HG03175 (cell line): ENCODE results near the gene NECAB3.

Source experiments
- ATAC-seq: cut with Tn5 transposase; IDR thresholded peaks from one replicate; pipeline ENCODE4 v1.9.1; 2021; ENCODE audit warnings: mild to moderate bottlenecking, moderate library complexity; ENCODE audit not compliant: unreplicated experiment

NECAB3 gene

DNA sequence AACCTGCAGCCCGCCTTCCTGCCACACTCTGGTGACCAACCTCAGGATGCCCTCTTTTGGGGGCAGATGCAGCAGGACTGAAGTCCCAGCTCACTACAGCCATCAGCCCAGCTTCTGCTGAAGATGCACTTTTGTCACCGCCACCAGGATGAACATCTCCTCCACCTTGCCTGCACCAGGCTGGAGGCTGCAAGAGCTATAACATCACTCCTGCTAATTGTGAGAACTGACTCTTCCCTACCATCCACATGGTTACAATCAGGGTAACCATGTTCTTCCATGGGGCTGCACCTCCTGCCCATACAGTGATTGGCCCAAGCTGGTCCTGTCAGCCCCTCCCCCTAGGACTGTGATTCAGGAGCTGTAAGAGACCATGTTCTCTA is 9.5 kb downstream of the NECAB3 start:
- ATAC-seq, result no peak

DNA sequence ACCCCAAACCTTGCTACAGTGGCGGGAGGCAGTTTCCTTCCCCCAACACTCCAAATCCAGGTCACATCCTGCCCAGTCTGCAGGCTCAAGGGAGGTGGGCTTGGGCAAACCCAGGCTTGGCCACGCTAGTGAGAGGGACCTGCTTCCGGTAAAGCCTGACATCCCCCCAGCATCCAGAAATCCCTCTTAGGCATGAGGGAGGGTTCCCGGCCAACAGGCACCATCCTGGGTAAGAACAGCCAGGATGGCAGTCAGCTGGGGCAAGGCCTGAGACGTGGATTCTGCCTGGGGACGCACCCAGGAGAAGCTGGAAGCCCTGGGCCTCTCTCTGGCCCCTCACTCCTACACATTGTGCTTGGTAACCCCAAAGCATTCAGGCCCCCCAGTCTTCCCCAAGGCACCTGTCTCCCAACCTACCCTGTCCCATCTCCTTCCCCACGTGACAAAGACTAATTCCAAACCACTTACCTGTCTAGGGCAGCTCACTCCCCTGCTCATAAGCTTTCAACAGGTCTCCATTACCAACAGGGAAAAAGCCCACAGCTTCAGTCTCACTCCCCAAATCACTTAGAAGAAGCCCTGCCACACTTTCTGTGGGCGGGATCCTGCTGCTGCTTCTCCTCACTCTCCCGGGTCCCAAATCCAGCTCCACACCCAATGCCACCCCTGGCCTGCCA is 10.0 kb downstream of the NECAB3 start:
- no peak for ATAC-seq

DNA sequence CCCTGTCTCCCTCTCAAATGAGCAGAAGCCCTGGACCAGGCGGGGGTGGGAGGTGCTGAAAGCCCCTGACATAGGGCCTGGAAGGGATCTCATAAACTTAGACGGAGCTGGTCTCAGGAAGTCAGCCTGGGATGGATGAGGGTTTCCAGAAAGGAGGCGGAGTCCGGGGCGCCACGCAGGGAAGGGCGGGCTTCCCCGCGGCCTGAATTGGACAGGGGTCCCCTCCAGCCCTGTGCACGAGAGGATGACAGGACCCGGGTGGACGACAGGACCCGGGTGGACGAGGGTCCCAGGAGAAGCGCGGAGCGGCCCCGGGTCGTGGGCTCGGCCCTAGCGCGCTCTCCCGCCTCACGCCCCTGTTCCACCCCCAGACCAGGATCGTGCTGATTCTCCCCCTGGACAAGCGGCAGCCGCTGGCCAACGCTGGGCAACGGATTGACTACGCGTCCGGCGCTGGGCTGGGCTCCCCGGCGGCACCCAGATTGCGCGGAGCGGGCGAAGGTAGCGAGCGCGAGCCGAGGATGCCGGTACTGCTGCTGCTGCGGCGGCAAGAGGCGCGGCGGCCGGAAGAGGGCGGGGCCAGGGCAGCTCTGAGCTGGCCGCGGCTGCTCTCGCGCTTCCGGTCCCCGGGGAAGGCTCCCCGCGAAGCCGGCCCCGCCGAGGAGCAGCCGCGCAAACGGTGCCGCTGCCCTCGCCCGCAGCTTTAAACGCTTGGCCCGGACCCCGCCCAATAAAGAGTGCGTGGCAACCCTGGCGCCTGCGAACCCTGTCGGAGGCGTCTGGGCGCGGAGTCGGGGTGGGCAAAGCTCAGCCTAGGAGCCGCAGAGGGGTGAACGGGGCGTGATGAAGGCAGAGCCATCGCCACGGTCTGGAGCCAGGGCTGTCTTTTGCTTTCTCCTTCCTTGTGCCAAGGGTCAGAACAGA is 10.8 kb downstream of the NECAB3 start:
- ATAC-seq, result peak; percentile 34

DNA sequence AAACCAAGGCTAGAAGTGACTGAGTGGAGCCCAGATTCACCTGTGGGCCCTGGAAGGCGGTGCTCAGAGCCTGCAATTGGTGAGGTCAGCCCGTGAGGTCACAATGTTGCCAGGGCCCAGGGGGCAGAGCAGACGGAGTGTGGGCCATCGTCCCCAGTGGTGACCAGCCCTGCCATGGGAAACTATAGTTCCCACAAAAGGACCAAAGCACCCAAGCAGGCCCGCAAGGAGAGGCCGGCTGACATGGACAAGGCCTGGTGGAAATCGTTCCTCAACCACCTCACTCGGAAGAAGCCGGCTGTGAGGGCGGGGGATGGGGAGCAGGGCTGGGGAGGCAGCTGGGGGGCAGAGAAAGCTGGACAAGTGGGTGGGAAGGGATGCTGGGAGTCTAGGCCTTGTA is 12.1 kb downstream of the NECAB3 start, which contains the start of gene C20orf144:
C20orf144 (plus strand) TSS at position 156 of the 400 bp plus-strand sequence; CDS start at position 175, 19 bp downstream.
- ATAC-seq, result no peak

DNA sequence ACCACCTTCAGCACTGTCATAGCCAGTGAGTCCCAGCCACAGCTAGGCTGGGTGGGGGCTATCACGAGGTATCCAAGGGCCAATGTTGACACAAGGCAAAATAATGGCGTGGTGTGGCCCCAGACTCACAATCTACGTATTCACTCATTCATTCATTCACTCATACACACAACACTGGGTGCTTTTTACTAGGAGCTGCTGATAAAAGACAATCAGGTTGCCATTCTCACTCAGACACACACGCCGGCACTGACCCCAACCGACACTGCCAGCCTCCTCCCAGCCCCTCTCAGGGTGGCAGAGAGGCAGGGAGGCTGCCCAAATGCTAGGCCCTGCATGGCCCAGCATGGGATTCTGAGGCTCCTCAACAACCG is 13.6 kb downstream of the NECAB3 start:
- no peak for ATAC-seq

DNA sequence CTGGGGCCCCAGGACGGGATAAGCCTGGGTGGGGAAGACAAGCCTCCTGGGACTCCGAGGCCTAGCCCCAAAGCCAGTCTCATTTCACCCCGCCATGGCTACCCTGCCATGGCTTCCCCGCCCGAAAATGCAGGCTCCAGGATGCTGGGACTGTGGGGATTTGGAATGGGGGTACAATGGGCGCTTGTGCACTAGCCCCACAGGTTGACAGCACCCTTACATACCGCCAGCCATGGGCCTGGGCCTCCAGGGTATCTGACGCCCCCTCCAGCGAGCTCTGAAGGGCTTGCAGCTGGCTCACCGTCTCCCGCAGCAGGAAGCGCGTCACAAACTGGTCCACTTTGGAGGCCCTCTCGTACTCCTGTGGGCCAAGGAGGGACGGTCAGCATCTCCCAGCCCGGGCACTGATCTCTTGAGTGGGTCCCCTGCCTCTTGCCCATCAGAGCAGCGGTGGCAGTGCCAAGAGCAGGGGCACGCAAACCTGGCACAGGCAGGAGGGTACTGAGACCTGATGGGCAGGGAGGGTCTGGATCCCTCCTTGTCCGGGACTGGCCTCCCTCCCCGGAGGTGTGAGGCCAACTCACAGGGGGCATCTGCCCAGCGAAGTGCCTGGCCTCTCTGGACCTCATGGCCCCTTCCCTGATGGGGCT is 14.1 kb downstream of the NECAB3 start:
- ATAC-seq, result no peak

DNA sequence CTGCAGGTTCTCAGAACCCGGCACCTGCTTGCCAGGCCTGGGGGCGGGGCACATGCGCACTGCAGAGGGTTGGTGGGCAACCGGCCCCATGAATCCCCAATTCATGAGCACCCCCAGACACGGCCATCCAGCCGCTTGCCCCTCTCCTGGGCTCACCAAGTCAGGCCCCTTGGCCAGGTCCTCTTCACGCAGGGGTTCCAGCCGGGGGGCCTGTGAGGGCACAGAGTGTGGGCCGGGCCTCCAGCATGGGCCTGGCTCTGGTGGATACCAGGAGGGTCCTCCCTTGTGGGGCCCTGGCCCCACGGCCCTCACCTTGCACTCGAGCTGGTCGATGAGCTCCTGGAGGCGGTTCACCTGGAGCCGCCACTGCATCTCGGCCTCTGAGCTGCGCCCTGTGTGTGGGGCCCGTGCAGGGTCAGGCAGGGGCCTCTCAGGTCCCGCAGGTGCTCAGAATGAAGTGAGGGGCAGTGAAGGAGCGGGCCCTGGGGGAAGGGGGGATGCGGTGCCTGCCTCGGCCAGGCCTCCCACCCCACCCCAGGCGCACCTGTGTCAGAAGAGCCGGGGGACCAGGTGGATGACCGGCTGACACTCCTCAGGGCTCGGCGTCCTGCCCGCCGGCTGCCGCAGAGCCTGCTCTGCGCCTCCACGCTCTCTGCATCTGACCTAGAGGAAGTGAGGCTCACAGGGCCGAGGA is 14.7 kb downstream of the NECAB3 start:
- ATAC-seq, result no peak

DNA sequence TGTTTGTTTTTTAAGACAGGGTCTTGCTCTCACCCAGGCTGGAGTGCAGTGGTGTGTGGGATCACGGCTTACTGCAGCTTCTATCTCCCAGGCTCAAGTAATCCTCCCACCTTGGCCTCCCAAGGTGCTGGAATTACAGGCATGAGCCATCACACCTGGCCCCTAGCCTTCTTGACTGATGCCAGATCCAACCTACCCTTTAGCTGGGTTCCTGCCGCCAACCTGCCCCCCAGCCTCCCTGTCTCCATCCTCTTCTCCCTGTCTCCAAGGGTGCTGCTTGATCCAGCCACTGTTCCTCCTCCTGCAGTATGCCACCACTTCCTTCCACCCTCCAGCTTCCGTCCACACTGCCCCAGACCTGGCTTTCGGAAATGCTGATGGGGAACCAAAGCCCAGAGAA is 15.3 kb downstream of the NECAB3 start:
- ATAC-seq, result no peak

DNA sequence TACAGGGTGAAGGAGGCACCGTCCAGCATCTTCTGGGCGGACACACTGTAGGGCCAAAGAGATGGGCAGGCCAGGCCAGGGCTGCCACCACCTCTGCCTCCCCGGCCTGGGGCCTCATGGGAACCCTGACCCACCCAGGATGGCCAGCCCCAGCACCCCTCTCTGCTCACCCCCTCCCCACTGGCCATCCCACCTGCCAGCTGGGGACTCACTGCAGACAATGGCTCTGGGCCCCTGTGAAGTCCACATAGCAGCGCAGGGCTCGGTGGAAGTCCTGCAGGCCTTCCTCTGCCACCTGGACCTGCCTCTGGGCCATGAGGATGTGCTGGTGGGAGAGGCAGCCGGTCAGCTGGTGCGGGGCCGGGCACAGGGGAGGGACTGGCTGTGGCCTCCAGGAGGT is 15.7 kb downstream of the NECAB3 start:
- no peak for ATAC-seq

DNA sequence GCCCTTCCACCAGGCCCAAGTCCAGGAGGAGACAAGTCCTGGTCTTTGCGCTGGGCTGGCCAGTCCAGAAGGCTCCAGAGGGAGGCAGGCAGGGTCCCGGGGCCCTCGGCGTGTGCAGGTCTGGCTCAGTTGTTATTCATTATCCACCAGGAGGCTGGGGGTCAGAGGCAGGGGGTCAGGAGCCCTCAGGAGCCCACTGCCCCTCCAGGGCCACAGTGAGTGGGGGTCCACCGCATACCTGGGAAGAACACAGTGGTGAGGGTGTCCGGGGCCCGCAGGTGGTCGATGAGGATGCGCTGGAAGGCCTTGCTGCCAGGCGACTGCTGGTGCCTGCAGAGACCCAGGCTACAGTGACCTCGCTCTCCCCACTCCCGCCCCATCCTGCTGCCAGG is 16.5 kb downstream of the NECAB3 start:
- ATAC-seq, result no peak

DNA sequence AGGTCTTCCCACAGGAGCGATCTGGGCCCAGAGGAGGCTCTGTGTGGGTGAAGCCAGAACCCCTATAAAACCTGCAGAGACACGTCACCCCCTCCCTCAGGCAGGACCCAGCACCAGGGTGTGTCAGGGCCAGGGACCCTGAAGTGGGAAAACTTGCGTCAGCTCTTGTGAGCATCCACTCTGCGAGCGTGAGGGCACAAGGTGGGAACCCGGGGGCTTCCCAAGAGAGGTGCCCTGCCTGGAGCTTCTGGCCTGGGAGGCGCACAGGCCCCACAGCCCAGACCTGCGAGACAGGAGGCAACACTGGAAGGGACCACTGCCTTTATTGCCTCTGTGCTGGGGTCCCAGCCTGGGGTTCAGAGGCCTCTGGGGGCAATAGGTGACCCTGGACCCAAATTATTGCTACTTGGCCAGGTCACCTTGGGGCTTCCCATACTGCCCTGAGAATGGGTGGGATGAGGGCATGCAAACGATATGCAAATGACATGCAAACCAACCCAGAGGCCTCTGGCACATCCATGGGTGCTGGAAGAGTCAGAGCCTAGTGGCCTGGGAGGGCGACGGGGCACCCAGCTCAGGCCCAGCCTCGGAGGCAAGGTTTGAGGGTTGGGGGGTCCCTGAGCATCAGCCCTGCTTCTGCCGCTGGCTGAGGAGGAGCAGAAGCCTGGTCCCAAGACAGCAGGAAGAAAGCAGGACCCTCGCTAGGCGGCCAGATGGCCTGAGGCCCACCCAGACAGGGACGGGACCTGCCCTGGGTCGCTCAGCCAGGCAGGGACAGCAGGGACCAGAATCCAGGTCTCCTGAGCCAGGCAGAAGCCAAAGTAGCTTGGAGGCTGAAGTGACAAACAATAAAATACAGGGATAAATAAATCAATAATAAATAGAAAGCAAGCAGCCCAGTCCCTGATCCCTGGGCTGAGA is 17.2 kb downstream of the NECAB3 start:
- ATAC-seq, result no peak

DNA sequence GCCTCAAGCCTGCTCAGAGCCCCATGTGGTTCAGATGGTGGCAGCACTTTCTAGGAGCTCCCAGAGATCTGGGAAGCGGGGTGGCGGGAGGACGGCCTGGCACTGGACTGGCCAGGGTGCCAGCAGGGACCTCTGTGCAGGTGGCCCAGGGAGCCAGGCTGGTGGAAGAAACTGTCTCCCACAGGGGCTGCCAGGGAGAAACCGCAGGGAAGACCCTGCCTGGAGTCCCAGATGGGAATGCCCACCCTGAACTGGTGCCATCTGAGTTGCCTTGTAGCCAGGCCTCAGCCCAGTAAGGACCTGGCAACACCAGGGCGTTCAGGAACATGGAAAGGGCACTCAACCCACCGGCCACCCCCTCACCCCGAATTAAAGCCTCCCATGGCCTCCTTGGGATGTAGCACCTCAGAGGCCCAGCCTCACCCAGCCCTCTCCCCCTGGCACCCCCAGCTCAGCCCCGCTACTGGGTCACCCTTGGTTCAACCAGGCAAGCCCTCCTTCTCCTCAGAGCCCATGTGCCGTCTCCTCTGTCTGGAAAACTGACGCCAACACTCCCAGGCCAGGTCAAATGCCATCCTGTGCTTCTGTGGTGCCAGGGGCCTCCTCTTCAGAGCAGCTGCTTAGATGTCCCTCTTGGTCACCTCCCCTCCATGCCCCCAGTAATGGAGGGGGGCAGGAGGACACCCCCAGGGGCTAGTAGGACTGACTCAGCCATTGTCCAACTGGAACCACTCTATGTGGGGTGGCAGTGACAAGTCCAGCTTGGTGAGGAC is 18.0 kb downstream of the NECAB3 start:
- no peak for ATAC-seq

DNA sequence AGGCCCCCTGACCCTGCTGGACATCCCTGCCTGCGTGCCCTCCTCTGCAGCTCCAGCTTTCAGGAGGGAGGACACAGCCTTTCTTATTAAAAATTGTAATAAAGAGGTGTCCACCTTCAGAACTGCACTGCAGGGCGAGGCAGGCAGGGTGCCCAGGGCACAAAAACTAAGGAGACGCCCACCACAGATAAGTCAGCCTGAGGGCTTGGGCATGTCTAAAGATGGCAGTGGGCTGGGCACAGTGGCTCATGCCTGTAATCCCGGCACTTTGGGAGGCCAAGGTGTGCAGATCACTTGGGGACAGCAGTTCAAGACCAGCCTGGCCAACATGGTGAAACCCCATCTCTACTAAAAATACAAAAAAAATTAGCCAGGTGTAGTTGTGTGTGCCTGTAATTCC is 19.1 kb downstream of the NECAB3 start:
- no peak for ATAC-seq

DNA sequence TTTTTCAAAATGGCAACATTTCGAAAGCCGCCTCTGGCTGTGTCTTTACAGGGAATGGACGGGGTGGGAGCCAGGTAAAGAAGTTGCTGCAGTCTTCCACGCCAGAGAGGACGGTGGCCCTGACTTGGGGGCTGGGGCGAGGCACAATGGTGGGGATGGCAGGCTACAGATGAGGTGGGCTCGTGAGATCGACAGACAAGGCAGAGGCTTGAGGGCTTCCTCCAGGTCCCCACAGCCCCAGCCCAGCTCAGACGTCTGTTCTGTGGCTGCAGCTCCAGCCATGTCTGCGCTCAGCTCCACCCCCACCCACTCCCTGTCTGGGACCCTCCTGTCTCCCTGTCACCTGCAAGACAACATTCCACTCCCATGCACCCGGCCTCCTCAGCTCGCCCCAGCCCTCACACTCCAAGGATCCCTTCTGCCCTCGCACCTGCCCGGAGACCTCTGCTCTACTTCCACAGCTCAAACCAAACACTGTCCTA is 19.5 kb downstream of the NECAB3 start:
- ATAC-seq, result no peak

DNA sequence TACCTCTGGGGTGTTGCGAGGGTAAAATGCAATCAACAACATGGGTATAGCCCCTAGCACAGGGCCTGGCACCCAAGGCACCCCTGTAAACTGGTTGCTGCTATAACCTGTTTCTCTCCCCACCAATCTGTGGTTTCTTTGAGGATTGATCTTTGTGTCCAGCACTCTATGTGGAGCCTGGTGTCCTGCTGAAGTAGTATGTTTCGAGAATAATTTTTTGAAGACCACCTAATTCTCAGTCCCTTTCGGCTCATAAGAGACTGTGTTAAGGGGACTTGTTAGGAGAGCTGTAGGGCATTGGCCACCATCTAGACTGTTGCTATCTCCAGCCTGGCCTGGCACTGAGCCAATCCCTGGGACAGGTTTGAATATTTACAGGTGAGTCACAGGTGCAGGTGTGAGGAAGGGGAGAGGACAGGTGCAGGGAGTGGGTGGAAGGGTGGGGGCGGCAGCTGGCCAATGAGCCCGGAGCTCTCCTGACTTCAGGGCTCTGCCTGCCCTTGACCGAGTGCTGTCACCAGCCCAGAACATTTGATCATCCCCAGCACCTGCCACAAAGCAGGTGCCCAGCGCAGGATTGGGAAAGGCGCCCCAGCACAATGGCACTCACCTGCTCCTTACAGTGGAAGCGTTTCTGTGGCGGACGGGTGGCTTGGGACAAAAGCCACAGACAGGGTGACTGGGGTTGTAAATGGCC is 20.2 kb downstream of the NECAB3 start:
- ATAC-seq, result no peak

DNA sequence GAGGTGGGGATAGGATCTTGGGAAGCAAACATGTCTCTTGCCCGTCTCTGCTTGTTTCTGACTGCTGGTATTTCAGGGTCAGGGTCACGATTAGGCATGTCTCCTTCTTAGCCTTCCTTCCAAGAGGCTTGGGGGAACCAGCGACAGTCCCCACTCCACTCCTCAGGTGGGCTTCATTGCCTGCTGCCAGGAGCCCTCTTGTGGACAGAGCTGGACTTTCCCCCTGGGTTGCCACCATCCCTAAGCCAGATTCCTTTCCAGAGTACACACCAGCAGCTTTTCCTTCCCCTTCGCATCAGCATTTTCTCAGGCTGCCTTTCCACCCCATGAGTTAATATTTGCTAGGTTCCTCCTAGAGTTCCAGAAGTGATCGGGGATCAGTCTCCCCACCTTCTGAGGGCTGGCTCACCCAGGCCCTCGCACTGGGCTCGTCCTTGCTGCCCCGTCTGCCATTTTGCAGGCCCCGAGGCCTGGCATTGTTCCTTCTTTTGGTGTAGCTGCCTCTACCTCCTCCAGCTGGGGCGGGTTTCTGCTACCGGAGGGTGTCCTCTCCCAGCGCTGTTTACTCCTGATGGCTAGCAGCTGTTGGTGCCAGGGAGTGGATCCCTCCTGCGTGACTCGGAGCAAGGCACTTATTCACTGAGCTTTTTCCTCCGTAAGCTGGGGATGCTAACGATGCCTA is 20.9 kb downstream of the NECAB3 start:
- no peak for ATAC-seq

DNA sequence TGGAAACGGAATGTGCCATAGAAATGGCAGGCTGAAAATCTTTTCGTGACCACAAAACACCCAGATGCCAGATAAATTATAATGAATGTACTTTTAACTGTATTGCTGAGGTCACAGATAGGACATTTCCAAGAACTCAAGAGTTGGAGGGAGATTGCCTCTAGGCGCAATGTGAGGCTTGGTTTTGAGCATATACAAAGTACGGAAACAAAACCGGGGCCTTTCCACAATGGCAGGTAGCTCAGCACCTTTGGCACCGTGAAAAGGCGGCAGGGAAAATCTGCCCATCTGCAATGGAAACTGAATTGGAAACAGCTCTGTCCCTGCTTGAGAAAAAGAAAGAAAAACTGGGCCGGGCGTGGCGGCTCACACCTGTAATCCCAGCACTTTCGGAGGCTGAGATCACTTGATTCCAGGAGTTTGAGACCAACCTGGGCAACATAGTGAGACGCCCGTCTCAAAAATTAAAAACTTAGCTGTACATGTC is 22.6 kb downstream of the NECAB3 start:
- no peak for ATAC-seq
